ENCODE data around the gene RXRB. TPM values are rescaled to one million over a fixed set of nuclear protein-coding genes. Genes with fewer than 3 reads are reported as not detected.

RXRB gene
- polyA plus RNA-seq, 1 of the 3 experiments (the other 2 are of a cell fraction), result 45.8 TPM

DNA sequence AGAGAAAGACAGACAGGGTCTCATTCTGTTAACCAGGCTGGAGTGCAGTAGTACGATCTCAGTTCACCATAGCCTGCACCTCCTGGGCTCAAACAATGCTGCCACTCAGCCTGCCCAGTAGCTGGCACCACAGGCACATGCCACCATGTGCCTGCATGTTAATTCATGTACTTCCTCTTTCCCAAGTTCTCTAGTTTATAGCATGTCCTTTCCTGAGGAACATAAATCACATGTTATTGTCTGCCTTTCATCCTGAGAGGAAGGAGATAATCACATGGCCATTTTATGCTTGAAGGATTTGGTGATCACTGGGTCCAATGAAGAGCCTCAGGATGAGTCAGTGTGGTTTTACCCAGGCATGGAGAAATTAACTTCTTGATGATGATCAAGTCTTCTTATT lies 56.1 kb downstream of the RXRB start:
- Histone ChIP-seq H2AFZ (ENCODE audit: low read depth) (no peak overlapping the region), H3K36me3 (replicated peaks in 1 of 2; ENCODE audit: control insufficient read depth in 1 of 2, insufficient read depth in 2 of 2, low read length in 1 of 2) (no peaks in the 10 kb centered on the region), H3K79me2 (ENCODE audit: insufficient read depth) (no peaks in the 10 kb centered on the region), H3K9me3 (no peaks in the 10 kb centered on the region), H3F3A (replicated peaks; ENCODE audit: insufficient read depth) (no peaks in the 10 kb centered on the region), H3K9ac (no peak overlapping the region), H3K4me2 (no peak overlapping the region), H3K9me2 (no peaks in the 10 kb centered on the region), H3K27me3 (ENCODE audit: insufficient read depth) (peaks cover 47% of the 10 kb centered on the region), H3K27ac (ENCODE audit: low read depth in 2 of 2, low read length in 1 of 2) (no peak overlapping the region), H4K20me1 (ENCODE audit: insufficient read depth) (no peaks in the 10 kb centered on the region), H3K4me3 (ENCODE audit: low read depth in 2 of 2, low read length in 1 of 2) (no peak overlapping the region), H3K4me1 (ENCODE audit: control insufficient read depth in 1 of 2, insufficient read depth in 2 of 2, low read depth in 1 of 2, low read length in 1 of 2) (no peaks in the 10 kb centered on the region)
- ChIA-PET POLR2A (no interaction called here), CTCF (no interaction called here)
- 21% methylated on average over 1 of the region's 1 CpG for WGBS (ENCODE audit: low lambda C conversion rate)
- no peak for TF ChIP-seq GATA2 (CRISPR knock-in tag; IDR thresholded peaks at IDR 0.05)
- TF ChIP-seq GABPA (IDR thresholded peaks at IDR 0.05; ENCODE audit: low read depth), result no peak
- no peak for TF ChIP-seq EZH2phosphoT487 (IDR thresholded peaks at IDR 0.05; ENCODE audit: borderline replicate concordance, low read depth)
- TF ChIP-seq CHD2 (IDR thresholded peaks at IDR 0.05; ENCODE audit: low read length, partially characterized antibody), result no peak
- no peak for TF ChIP-seq FOXJ3 (CRISPR knock-in tag; IDR thresholded peaks at IDR 0.05)
- TF ChIP-seq, protein P1, sequence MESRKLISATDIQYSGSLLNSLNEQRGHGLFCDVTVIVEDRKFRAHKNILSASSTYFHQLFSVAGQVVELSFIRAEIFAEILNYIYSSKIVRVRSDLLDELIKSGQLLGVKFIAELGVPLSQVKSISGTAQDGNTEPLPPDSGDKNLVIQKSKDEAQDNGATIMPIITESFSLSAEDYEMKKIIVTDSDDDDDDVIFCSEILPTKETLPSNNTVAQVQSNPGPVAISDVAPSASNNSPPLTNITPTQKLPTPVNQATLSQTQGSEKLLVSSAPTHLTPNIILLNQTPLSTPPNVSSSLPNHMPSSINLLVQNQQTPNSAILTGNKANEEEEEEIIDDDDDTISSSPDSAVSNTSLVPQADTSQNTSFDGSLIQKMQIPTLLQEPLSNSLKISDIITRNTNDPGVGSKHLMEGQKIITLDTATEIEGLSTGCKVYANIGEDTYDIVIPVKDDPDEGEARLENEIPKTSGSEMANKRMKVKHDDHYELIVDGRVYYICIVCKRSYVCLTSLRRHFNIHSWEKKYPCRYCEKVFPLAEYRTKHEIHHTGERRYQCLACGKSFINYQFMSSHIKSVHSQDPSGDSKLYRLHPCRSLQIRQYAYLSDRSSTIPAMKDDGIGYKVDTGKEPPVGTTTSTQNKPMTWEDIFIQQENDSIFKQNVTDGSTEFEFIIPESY (IDR thresholded peaks at IDR 0.05; ENCODE audit: borderline replicate concordance, low read depth), result no peak
- TF ChIP-seq EP300 (IDR thresholded peaks at IDR 0.05; ENCODE audit: borderline replicate concordance in 1 of 2, low read depth in 1 of 2, low read length in 1 of 2), result no peak
- TF ChIP-seq TAF1 (IDR thresholded peaks at IDR 0.05; ENCODE audit: borderline replicate concordance, low read depth, low read length), result no peak
- TF ChIP-seq TCF12 (IDR thresholded peaks at IDR 0.05), result no peak
- no peak for TF ChIP-seq RFX5 (IDR thresholded peaks at IDR 0.05; ENCODE audit: low read length)
- TF ChIP-seq YY1 (IDR thresholded peaks at IDR 0.05; ENCODE audit: low read depth), result no peak
- TF ChIP-seq FOSL2 (IDR thresholded peaks at IDR 0.05; ENCODE audit: borderline replicate concordance, low read depth), result no peak
- no peak for TF ChIP-seq MXI1 (IDR thresholded peaks at IDR 0.05; ENCODE audit: low read depth, low read length)
- TF ChIP-seq NRF1 (IDR thresholded peaks at IDR 0.05; ENCODE audit: low read depth, low read length), result no peak
- TF ChIP-seq, protein P2, sequence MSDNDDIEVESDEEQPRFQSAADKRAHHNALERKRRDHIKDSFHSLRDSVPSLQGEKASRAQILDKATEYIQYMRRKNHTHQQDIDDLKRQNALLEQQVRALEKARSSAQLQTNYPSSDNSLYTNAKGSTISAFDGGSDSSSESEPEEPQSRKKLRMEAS (IDR thresholded peaks at IDR 0.05; ENCODE audit: low read depth), result no peak
- TF ChIP-seq, protein P3, sequence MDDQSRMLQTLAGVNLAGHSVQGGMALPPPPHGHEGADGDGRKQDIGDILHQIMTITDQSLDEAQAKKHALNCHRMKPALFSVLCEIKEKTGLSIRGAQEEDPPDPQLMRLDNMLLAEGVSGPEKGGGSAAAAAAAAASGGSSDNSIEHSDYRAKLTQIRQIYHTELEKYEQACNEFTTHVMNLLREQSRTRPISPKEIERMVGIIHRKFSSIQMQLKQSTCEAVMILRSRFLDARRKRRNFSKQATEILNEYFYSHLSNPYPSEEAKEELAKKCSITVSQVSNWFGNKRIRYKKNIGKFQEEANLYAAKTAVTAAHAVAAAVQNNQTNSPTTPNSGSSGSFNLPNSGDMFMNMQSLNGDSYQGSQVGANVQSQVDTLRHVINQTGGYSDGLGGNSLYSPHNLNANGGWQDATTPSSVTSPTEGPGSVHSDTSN (IDR thresholded peaks at IDR 0.05), result no peak
- TF ChIP-seq, protein P4, sequence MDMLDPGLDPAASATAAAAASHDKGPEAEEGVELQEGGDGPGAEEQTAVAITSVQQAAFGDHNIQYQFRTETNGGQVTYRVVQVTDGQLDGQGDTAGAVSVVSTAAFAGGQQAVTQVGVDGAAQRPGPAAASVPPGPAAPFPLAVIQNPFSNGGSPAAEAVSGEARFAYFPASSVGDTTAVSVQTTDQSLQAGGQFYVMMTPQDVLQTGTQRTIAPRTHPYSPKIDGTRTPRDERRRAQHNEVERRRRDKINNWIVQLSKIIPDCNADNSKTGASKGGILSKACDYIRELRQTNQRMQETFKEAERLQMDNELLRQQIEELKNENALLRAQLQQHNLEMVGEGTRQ (IDR thresholded peaks at IDR 0.05; ENCODE audit: borderline replicate concordance, low read depth, low read length), result no peak
- no peak for TF ChIP-seq RAD21 (IDR thresholded peaks at IDR 0.05; ENCODE audit: low read length)
- DNase-seq, result no peak

Small RNA genes lying within 50 kb of the gene (small RNA-seq; reads per million reads assigned to genes)
- gene MIR219A1 (0.98 to 49.9 (median 6.0) reads per million in 7 experiments), gene RNY4P10 (0 to 1.6 (median 0) reads per million in 7 experiments)

Other genes with a start within 250 kb of the RXRB start
- gene HLA-DMA, start 247.6 kb downstream of the RXRB start, polyA plus RNA-seq (2012; rRNA removed), result 1.2 and 1.5 TPM in 2 replicates
- 104 and 116 TPM in 2 replicates for gene BRD2, start 232.1 kb downstream of the RXRB start, polyA plus RNA-seq (2012; rRNA removed)
- not detected in 2 replicates for gene HLA-DOA, start 191.1 kb downstream of the RXRB start, polyA plus RNA-seq (2012; rRNA removed)
- 1.6 and 1.9 TPM in 2 replicates for gene HLA-DPA1, start 127.0 kb downstream of the RXRB start, polyA plus RNA-seq (2012; rRNA removed)
- 1.0 and 2.0 TPM in 2 replicates for gene HLA-DPB1, start 124.7 kb downstream of the RXRB start, polyA plus RNA-seq (2012; rRNA removed)
- gene COL11A2, start 8.2 kb downstream of the RXRB start, polyA plus RNA-seq (2012; rRNA removed), result 0.99 and 1.1 TPM in 2 replicates
- gene SLC39A7, start 202 bp upstream of the RXRB start, polyA plus RNA-seq (2012; rRNA removed), result 129 and 138 TPM in 2 replicates
- 33.5 and 37.5 TPM in 2 replicates for gene HSD17B8, start 4.0 kb upstream of the RXRB start, polyA plus RNA-seq (2012; rRNA removed)
- gene RING1, start 7.8 kb upstream of the RXRB start, polyA plus RNA-seq (2012; rRNA removed), result 55.1 and 61.3 TPM in 2 replicates
- 74.0 and 90.7 TPM in 2 replicates for gene VPS52, start 71.2 kb upstream of the RXRB start, polyA plus RNA-seq (2012; rRNA removed)
- 12,112 and 13,423 TPM in 2 replicates for gene RPS18, start 71.4 kb upstream of the RXRB start, polyA plus RNA-seq (2012; rRNA removed)
- 0.55 and 0.56 TPM in 2 replicates for gene B3GALT4, start 76.5 kb upstream of the RXRB start, polyA plus RNA-seq (2012; rRNA removed)
- 153 and 172 TPM in 2 replicates for gene WDR46, start 88.6 kb upstream of the RXRB start, polyA plus RNA-seq (2012; rRNA removed)
- 182 and 213 TPM in 2 replicates for gene PFDN6, start 88.9 kb upstream of the RXRB start, polyA plus RNA-seq (2012; rRNA removed)
- 59.4 and 71.2 TPM in 2 replicates for gene RGL2, start 98.3 kb upstream of the RXRB start, polyA plus RNA-seq (2012; rRNA removed)
- gene TAPBP, start 113.4 kb upstream of the RXRB start, polyA plus RNA-seq (2012; rRNA removed), result 27.9 and 44.5 TPM in 2 replicates
- gene ZBTB22, start 117.1 kb upstream of the RXRB start, polyA plus RNA-seq (2012; rRNA removed), result 19.5 and 22.2 TPM in 2 replicates
- 46.9 and 51.4 TPM in 2 replicates for gene DAXX, start 122.3 kb upstream of the RXRB start, polyA plus RNA-seq (2012; rRNA removed)
- gene KIFC1, start 191.2 kb upstream of the RXRB start, polyA plus RNA-seq (2012; rRNA removed), result 29.6 and 35.9 TPM in 2 replicates
- 48.7 and 59.0 TPM in 2 replicates for gene PHF1, start 210.3 kb upstream of the RXRB start, polyA plus RNA-seq (2012; rRNA removed)
- gene CUTA, start 217.4 kb upstream of the RXRB start, polyA plus RNA-seq (2012; rRNA removed), result 349 and 444 TPM in 2 replicates
- 5.9 and 8.8 TPM in 2 replicates for gene SYNGAP1, start 219.4 kb upstream of the RXRB start, polyA plus RNA-seq (2012; rRNA removed)

Data from SK-N-SH (cell line).